WTC11 (cell line): Measurements from ENCODE around the gene HYOU1. TPM values are rescaled to one million over a fixed set of nuclear protein-coding genes. Genes with fewer than 3 reads are reported as not detected.

Experiments used
- ATAC-seq: fragments of 200-7000 bp; cut with Tn5 transposase; 2 replicates; pipeline ENCODE4 v1.10.0; 2021; ENCODE audit warnings: mild to moderate bottlenecking, moderate library complexity
- CTCF ChIA-PET: fragments of 300-600 bp; sonication (Branson Sonifier 250); formaldehyde crosslinking; loops from one replicate; lab custom pipeline; 2021; ENCODE audit warnings: antibody characterized with exemption; lab: Charles Lee
- POLR2A ChIA-PET: fragments of 350-600 bp; sonication (Branson Sonifier 250); formaldehyde crosslinking; loops from one replicate; lab custom pipeline; 2021; ENCODE audit warnings: antibody characterized with exemption; lab: Charles Lee
- DNase-seq: peaks from one replicate; pipeline ENCODE4 v3.0.0; 2021; ENCODE audit warnings: low spot score
- H3K27ac Mint-ChIP-seq: 2 replicates; pipeline ENCODE4 v1.8.0; 2021; ENCODE audit warnings: mixed read lengths
- H3K27me3 Mint-ChIP-seq: 2 replicates; pipeline ENCODE4 v1.8.0; 2021; ENCODE audit warnings: low read depth, mild to moderate bottlenecking, moderate library complexity, mixed read lengths
- H3K36me3 Mint-ChIP-seq: 2 replicates; pipeline ENCODE4 v1.8.0; 2021; ENCODE audit warnings: mixed read lengths
- H3K4me1 Mint-ChIP-seq: 2 replicates; pipeline ENCODE4 v1.8.0; 2022; ENCODE audit warnings: mixed read lengths
- H3K4me3 Mint-ChIP-seq: 2 replicates; pipeline ENCODE4 v1.8.0; 2021; ENCODE audit warnings: mild to moderate bottlenecking, moderate library complexity, mixed read lengths
- H3K9me3 Mint-ChIP-seq: 2 replicates; pipeline ENCODE4 v1.8.0; 2021; ENCODE audit warnings: mixed read lengths
- AR ChIP-seq: fragments of 250-450 bp; sonication (Bioruptor Pico); IDR thresholded peaks from 2 replicates; pipeline ENCODE4 v1.9.0; 2021; ENCODE audit warnings: mild to moderate bottlenecking
- ATF2 ChIP-seq: sonication (generic); formaldehyde crosslinking; IDR thresholded peaks from 2 replicates; pipeline ENCODE4 v1.8.1; 2022; ENCODE audit warnings: low read depth, missing genetic modification reagents, borderline replicate concordance
- ATF3 ChIP-seq: sonication (generic); formaldehyde crosslinking; conservative IDR thresholded peaks from 2 replicates; pipeline ENCODE4 v1.8.1; 2022; ENCODE audit warnings: mild to moderate bottlenecking, missing genetic modification reagents
- JUN ChIP-seq: sonication (generic); formaldehyde crosslinking; IDR thresholded peaks from 2 replicates; pipeline ENCODE4 v1.8.0; 2023; ENCODE audit warnings: mild to moderate bottlenecking, missing genetic modification reagents
- PREB ChIP-seq: sonication (generic); formaldehyde crosslinking; IDR thresholded peaks from 2 replicates; pipeline ENCODE4 v1.8.1; 2022; ENCODE audit warnings: mild to moderate bottlenecking, missing genetic modification reagents, moderate library complexity, borderline replicate concordance
- PRRX2 ChIP-seq: fragments of 250-450 bp; sonication (Bioruptor Pico); IDR thresholded peaks from 2 replicates; pipeline ENCODE4 v1.8.0; 2021; ENCODE audit warnings: mild to moderate bottlenecking
- SP1 ChIP-seq: sonication (generic); formaldehyde crosslinking; conservative IDR thresholded peaks from 2 replicates; pipeline ENCODE4 v1.8.1; 2022; ENCODE audit warnings: missing genetic modification reagents
- STAT6 ChIP-seq: sonication (generic); formaldehyde crosslinking; conservative IDR thresholded peaks from 2 replicates; pipeline ENCODE4 v1.8.1; 2023; ENCODE audit warnings: mild to moderate bottlenecking, low read depth, missing genetic modification reagents, moderate library complexity
- TEAD1 ChIP-seq: sonication (generic); formaldehyde crosslinking; IDR thresholded peaks from 2 replicates; pipeline ENCODE4 v1.8.0; 2022; ENCODE audit warnings: mild to moderate bottlenecking, missing genetic modification reagents
- ZBTB43 ChIP-seq: sonication (generic); formaldehyde crosslinking; IDR thresholded peaks from 2 replicates; pipeline ENCODE4 v1.8.1; 2023; ENCODE audit warnings: mild to moderate bottlenecking, missing genetic modification reagents
- ZMAT4 ChIP-seq: fragments of 250-450 bp; sonication (Bioruptor Pico); IDR thresholded peaks from 2 replicates; pipeline ENCODE4 v1.9.0; 2021; ENCODE audit warnings: mild to moderate bottlenecking
- ZNF263 ChIP-seq: sonication (generic); formaldehyde crosslinking; IDR thresholded peaks from 2 replicates; pipeline ENCODE4 v1.8.1; 2022; ENCODE audit warnings: low read depth, mild to moderate bottlenecking, moderate library complexity, missing genetic modification reagents
- ZNF425 ChIP-seq: fragments of 250-450 bp; sonication (Bioruptor Pico); conservative IDR thresholded peaks from 2 replicates; pipeline ENCODE4 v1.9.0; 2021; ENCODE audit warnings: mild to moderate bottlenecking
- ZSCAN18 ChIP-seq: fragments of 250-450 bp; sonication (Bioruptor Pico); IDR thresholded peaks from 2 replicates; pipeline ENCODE4 v2.1.2; 2022; ENCODE audit warnings: mild to moderate bottlenecking, moderate library complexity
- total RNA-seq: library from RNA; stranded (reverse); gene quantifications from 3 replicates; pipeline ENCODE4 v1.2.3, GENCODE V29; 2021

HYOU1 gene
- total RNA-seq, 1 experiment from 2014 or later: 276 TPM

- ATAC-seq (no peak), DNase-seq (no peak)
- CTCF ChIA-PET: interaction anchor here (0.6 kb wide), 1 partner anchor 188 kb away, joined by 3 read pairs; no protein-coding TSS in a partner anchor
- Mint-ChIP-seq H3K4me1 (peaks cover 10% of the 10 kb centered on the region; the same call in 1 of the 2 replicates), H3K36me3 (peaks cover 65% of the 10 kb centered on the region), H3K4me3 (no peak overlapping the region)
- TF ChIP-seq PRRX2 (CRISPR knock-in tag) (no peak), PREB (no peak), TEAD1 (0 out of 2 replicates have a peak, but pooled peaks have one; percentile 16), STAT6 (CRISPR knock-in tag) (no peak), ZBTB43 (CRISPR knock-in tag) (no peak), ATF2 (CRISPR knock-in tag) (no peak), AR (CRISPR knock-in tag) (peak; percentile 33; the same call in 1 of the 2 replicates), ZNF425 (no peak), ZSCAN18 (CRISPR knock-in tag) (no peak), ATF3 (CRISPR knock-in tag) (no peak), SP1 (CRISPR knock-in tag) (no peak), ZNF263 (CRISPR knock-in tag) (no peak), JUN (no peak), ZMAT4 (CRISPR knock-in tag) (peak; percentile 55; the same call in 1 of the 2 replicates)
- TF ChIP-seq, all 79 proteins: peak for 3
- Mint-ChIP-seq H3K9me3 (no peaks in the 10 kb centered on the region), H3K27ac (peak overlapping the region; percentile 78), H3K27me3 (no peaks in the 10 kb centered on the region; the same call in 1 of the 2 replicates)
- POLR2A ChIA-PET: interaction anchor here (0.6 kb wide), 1 partner anchor 79 kb away, joined by 5 read pairs; no protein-coding TSS in a partner anchor
Measured at GRCh38 chr11:119014209-119014924, 42.6 kb downstream of the HYOU1 start.
